GM19099 (cell line): ENCODE measurements around the gene C1orf21.

Experiments
- POLR2A ChIP-seq: IDR thresholded peaks from 3 replicates; pipeline ENCODE4 v1.6.1; 2011; ENCODE audit warnings: low read depth; ENCODE audit not compliant: insufficient read length; ENCODE audit errors: extremely low read depth

C1orf21 gene

DNA sequence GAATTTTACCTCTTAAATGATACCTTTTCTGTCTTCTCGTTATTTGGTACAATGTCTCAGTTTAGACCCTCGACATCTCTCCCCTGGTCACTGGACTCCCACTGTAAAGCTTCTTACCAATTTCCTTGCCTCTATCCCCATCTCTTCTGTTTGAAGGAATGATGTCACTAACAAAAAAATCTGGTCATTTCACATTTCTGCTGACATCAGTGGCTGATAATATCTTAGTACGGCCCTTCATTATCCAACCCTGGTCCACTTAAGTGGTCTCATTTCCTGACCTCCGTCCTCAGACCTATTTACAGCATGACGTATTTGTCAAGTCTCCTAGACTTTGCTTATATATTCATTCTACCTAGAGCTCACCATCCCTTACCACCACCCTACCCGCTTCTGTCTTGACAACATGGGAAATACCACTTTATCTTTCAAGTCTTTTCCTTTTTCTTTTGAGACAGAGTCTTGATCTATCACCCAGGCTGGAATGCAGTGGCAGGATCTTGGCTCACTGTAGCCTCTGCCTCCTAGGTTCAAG, 60.9 kb downstream of the C1orf21 start:
- no peak for TF ChIP-seq POLR2A

DNA sequence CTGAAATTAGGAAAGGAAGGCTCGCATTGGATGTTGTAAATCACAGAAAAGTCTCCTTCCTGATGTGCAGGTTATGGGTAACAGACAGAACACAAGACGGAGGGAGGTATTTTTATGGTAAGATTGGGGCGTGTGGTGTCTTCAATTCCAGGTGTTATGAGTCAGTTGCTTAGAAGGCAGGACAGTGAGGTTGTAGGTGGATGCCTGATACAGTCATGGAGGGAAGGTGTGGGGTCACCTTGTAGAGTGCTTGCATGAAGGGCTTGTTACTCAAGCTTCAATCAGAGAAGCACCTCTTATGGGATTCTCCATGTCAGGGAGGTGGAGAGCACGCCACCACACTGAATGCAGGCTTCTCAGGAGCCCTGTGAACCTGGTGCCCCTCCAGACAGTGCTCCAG, 63.1 kb downstream of the C1orf21 start:
- no peak for TF ChIP-seq POLR2A

DNA sequence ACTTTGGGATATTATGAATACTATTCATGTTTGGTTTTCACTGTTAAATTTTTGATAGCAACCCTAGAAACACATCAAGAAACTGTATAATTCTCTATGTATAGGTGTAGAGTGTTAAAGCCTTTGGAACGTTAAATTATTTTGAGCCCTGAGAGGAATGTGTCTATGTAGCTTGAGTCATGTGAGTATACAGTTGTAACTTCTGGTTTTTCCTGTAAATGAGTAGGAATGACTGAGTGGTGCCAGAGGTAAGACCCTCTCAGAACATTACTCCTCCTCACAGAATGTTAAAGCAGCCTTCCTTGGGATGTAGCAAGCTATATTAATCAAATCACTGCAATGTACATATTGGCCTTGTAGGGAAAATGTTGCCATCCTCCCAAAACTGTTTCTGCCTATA, 69.0 kb downstream of the C1orf21 start:
- TF ChIP-seq POLR2A, result no peak

DNA sequence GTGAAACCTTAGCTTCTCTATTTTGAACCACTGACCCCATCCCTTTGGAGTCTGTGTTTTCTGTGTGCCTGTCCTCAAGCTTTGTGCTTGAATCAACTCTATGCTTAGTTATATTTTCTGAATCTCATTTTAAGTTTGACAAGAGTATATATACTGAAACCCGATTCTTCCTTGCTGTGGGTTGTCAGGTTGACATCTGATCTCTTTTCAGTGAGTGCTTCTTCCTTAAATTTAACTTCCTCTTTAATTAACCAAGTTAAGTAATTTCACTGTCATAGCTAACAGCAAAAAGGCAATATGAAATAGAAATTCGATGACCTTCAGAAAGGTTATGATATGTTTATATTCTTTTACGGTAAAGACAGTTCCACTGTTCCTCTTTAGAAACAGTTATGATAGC, 69.4 kb downstream of the C1orf21 start:
- TF ChIP-seq POLR2A, result no peak

DNA sequence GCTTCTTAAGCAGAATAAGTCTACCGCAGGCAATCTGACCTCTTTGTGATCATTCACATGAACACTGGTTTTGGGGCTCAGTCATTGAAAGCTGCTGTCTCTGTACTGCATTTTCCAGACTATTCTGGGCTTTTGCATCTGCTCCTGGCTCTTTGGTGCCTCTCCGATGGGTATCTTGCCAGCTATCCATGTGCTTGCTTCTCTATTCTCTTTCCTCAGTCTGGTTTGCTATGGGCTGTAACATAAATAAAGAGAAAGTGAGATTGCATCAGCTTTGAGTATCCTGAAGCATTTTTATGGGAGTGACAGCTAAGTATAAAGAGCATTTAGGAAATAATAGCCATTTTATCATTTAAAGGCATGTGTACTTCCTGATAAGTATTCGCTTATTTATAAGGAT, 70.7 kb downstream of the C1orf21 start:
- TF ChIP-seq POLR2A, result no peak

DNA sequence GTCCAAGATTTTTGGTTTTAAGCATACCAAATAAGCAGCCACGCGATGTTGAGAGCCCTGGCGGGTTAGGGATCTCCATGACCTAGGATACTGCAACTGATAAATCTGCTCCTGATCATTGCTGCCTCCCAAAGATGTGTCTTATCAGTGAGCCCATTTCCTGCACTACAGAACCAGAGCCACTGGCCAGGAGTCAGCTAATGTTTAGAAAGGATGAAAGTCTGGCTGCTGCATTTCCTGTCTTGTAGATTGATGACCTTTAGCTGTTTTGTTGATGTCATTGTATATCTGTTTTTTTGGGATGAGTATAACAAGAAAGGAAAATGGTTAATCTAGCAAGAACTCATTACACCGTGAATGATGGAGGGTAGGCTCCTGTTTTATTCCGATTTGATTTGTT, 74.5 kb downstream of the C1orf21 start:
- no peak for TF ChIP-seq POLR2A

DNA sequence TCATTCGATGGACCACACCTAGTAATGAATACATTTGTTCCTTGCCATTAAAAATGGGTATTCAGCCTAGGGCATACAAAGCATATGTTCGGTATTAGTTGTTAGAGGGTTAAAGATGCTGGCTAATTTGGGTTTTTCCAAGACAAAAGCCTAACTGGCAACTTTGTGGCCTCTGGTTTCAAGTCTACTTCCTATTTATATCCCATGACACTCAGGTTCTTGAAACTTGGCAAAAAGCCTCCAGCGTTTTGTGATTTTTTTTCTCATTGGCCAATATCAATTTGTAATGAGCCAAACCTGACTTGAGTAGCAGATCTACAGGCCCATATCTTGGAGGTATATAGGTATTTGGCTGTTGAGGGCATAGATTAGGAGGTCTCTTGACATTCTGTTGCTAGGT, 75.3 kb downstream of the C1orf21 start:
- no peak for TF ChIP-seq POLR2A

DNA sequence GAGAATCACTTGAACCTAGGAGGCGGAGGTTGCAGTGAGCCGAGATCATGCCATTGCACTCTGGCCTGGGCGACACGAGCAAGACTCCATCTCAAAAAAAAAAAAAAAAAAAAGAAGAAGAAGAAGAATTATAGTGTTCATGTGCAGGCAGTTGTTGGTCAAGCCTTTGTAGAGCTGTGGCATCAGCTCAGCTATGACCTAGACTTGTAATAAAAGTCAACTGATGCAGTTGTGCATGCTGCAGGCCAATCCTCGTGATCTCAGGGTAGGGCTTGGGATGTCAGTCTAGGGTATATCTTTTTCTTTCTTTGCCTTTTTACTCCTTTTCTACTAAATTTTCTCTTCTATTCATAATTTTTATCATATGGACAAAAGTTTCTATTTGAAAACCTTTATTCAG, 76.2 kb downstream of the C1orf21 start:
- TF ChIP-seq POLR2A, result no peak

DNA sequence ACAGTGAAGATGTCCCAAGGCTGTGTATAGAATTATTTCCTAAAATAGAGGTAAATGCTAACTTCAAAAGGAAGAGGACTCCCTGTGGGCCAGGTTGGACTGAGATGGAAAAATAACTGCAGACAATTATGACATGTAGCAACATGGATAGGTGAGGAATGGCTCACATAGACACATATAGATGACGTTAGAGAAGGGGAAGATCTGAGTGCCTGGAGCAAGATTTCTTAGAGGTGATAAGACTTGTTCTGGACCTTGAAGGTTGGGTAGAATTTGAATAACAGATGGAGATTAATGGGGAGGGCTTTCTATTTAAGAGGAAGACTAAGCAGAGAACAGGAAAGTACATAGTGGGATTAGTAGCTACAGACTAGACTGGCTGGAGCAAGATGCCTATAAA, 76.9 kb downstream of the C1orf21 start:
- TF ChIP-seq POLR2A, result no peak

DNA sequence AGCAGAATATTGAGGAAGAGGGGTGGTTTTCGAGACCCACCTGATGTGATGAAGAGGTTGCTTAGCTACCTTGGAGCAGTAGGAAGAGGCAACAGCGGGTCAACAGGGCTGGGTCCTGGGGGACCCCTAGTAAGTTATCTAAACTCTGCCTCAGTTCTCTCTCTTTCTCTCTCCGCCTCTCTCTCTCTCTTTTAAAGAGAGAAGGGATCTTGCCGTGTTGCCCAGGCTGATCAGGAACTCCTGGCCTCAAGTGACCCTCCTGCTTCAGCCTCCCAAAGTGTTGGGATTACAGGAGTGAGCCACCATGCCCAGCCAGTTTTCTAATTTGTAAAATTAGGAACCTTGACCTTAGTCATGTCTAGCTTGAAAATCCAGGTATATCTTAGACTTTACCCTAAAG, 77.9 kb downstream of the C1orf21 start:
- no peak for TF ChIP-seq POLR2A

DNA sequence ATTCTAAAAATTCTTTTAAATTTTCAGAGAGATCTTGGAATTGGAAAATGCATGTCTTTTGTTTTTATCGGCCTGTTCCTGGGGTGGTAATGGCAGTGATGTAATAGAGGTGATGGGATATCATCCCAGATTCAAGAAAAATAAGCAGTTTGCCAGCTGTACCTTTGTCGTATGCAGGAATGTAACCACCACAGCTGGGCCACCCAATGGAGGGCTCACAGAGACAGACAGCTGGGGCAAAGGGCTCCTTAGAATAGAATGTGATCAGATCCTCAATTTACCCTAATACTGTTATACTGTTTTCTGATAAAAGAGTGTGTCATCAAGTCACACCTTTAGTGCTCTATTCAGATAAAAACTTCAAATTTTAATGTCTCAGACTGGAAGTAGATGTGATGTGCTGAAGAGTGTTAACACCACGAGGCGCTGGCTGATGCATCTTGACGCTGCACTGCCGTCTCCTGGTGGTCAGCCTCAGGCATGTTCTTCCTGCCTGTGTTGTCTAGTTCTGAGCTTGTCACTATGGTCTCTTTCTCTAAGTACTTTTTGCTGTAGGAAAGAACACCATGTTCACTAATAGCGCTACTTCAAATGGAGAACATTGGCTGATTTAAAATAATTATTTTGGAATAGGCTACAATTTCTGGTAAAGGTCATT, 78.8 kb downstream of the C1orf21 start:
- no peak for TF ChIP-seq POLR2A

DNA sequence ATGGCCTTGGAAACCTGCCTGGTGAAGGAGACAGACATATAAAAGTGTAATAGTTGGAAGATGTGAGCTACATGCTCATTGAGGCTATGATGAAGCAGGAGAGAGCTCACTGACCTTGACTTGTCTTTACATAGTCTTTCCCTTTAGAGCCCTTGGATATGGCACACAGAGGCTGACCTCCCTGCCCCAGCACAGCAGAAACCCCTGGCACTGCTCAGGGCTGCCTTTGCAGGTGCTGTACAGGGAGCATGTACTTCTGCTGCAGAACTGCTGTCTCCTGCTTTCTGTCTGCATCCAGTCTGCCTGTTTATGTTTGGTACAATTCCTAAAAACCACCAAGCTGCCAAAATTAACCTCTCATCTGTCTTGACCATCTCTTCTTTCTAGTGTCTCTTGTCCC, 80.5 kb downstream of the C1orf21 start:
- no peak for TF ChIP-seq POLR2A

DNA sequence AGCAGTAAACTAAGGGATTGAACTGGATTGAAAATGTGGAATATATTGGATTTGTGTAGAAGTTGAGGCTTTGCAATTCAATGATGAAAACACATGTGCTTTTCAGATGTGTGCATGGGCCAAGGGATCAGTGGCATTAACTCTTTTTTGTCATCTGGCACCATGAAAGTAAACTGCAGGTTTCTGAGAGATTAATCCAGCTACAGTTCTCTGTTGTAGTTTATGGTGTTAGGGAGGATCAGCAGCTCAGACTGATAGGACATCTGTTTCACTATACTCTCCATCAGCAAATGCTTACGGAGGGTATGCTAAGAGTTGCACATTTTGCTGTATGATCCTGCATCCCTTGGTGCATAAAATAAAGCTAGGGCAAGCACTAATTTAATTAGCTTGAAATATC, 82.6 kb downstream of the C1orf21 start:
- TF ChIP-seq POLR2A, result no peak

DNA sequence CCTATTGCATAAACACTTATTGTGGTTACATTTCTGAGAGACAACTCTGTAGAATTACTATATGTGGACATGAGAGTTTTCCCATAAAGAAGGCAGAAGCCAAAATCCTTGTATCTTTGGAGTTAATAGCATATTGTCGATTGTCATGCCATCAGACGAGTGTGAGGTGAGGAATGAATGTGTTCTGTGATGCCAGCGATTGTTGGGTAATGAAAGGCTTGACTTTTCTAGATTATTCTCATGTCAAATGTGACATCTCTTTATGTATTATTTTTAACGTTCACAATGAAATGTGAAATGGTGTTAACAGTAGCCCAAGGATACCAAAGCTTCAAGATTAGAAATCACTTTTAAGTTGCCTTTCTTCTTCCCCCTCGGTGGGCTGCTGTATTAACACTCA, 84.9 kb downstream of the C1orf21 start:
- no peak for TF ChIP-seq POLR2A

DNA sequence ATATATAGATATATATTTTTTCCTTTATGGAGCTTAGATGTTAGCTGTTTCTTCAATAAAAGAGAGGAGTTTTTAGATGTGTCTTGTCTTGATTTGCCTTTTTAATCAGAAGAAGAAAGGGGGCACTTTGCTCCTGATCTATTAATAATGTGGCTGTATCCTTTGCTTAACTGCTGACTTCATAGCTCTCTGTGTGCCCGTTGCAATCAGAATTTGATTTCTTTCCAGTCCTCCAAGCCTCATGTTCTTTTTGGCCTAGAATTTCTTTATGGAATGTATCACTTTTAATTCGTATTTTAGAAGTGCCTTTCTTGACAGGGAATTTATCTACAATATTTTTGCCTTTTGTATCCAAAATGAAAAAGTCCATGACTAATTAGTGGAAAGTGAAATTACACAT, 85.3 kb downstream of the C1orf21 start:
- TF ChIP-seq POLR2A, result no peak

DNA sequence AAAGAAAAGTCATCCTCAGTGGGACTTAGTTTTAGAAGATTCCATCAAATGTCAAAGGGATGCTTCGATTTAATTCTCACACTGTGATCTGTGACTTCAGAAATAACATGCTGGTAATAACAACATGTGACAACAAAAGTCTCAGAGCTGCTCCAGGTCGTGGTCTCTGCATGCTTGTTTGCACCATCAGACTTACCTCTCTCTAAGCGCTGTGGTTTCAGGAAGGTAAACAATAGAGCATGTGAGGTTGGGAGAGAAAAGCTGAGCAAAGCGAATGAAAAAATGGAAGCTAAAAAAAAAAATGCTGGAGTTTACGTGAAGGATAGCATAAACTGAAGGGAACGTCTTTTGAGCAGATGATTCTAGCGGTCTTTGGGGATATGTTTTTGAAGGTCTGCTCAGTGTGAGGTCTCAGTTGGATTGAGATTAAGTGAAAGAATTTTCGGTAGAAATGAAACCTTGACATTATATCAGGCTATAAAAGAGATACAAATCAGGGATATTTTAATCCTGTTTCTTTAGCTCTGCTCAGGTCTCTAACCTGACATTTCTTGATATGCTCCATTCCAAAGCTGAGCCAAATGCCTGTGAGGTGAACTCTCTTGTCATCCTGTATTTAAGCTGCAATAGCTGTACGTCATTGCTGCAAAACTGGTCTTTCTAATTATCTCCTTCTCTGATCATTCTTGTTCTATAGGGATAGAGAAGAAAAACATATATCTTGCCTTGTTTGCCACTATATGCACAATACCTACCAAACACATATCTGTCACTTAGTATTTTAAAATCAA, 86.5 kb downstream of the C1orf21 start:
- TF ChIP-seq POLR2A, result no peak
